RWPE1 (cell line): Measurements from ENCODE around the gene AGR2.

Experiments
- CTCF ChIA-PET: fragments of 350-600 bp; sonication (Branson Sonifier 250); formaldehyde crosslinking; extraction: SDS; loops from one replicate; lab custom pipeline; 2021; lab: Yijun Ruan, JAX
- POLR2A ChIA-PET: fragments of 400-600 bp; formaldehyde crosslinking; extraction: SDS; loops from one replicate; lab custom pipeline; 2020; ENCODE audit warnings: antibody characterized with exemption; ENCODE audit not compliant: low non-redundant PET; lab: Yijun Ruan, JAX
- DNase-seq: peaks from one replicate; pipeline ENCODE4 v3.0.0; 2012; ENCODE audit warnings: low spot score
- H3K27ac ChIP-seq: fragments of 450-650 bp; 2 replicates; pipeline ENCODE4 v1.5.1; 2017
- CTCF ChIP-seq: fragments of 450-650 bp; conservative IDR thresholded peaks from 2 replicates; pipeline ENCODE4 v1.5.1; 2017; ENCODE audit warnings: low read depth, mild to moderate bottlenecking

AGR2 gene

GRCh38 chr7:16764942-16765341 lies 39.9 kb downstream of the AGR2 start:
- no peak for TF ChIP-seq CTCF
- POLR2A ChIA-PET: no interaction called here
- H3K27ac ChIP-seq: no peak overlapping the region
- CTCF ChIA-PET: no interaction called here
- DNase-seq: no peak

- ChIA-PET POLR2A (no interaction called here), CTCF (no interaction called here)
- no peak overlapping the region for H3K27ac ChIP-seq
- no peak for DNase-seq
- no peak for TF ChIP-seq CTCF
Observed at GRCh38 chr7:16762177-16762576, 42.6 kb downstream of the AGR2 start.

GRCh38 chr7:16759840-16760239 lies 45.0 kb downstream of the AGR2 start:
- TF ChIP-seq CTCF: no peak
- no peak for DNase-seq
- POLR2A ChIA-PET: no interaction called here
- H3K27ac ChIP-seq: no peak overlapping the region
- CTCF ChIA-PET: no interaction called here

GRCh38 chr7:16758631-16759611 lies 45.9 kb downstream of the AGR2 start:
- ChIA-PET CTCF (no interaction called here), POLR2A (no interaction called here)
- DNase-seq: no peak
- H3K27ac ChIP-seq: no peak overlapping the region
- no peak for TF ChIP-seq CTCF

- CTCF ChIA-PET: no interaction called here
- TF ChIP-seq CTCF: no peak
- POLR2A ChIA-PET: no interaction called here
Observed at GRCh38 chr7:16758036-16758435, 46.8 kb downstream of the AGR2 start.

GRCh38 chr7:16755397-16755796 lies 49.4 kb downstream of the AGR2 start:
- ChIA-PET CTCF (no interaction called here), POLR2A (no interaction called here)
- H3K27ac ChIP-seq: no peak overlapping the region
- no peak for DNase-seq
- no peak for TF ChIP-seq CTCF

More at GRCh38 chr7:16758036-16758435, 46.8 kb downstream of the AGR2 start:
- DNase-seq: no peak
- H3K27ac ChIP-seq: no peak overlapping the region
